GM12864 (cell line): ENCODE measurements around the gene PDE4D.

Source experiments
- DNase-seq: peaks from one replicate; pipeline ENCODE4 v3.0.0-alpha.2; 2011; ENCODE audit warnings: low read depth
- H3K4me3 ChIP-seq: 2 replicates; pipeline ENCODE4 v1.5.1; 2011; ENCODE audit warnings: mild to moderate bottlenecking, low read depth, low read length, control low read depth
- CTCF ChIP-seq: IDR thresholded peaks from 2 replicates; pipeline ENCODE4 v1.5.1; 2011; ENCODE audit warnings: low read depth, mild to moderate bottlenecking, moderate library complexity, low read length, control low read depth, inconsistent platforms; ENCODE audit errors: missing control alignments

The PDE4D gene

GRCh38 chr5:59257488-59258400, 635.8 kb downstream of the PDE4D start:
- no peak for DNase-seq
- no peak overlapping the region for H3K4me3 ChIP-seq
- TF ChIP-seq CTCF: no peak

GRCh38 chr5:59256331-59256730, 637.2 kb downstream of the PDE4D start:
- DNase-seq: no peak
- H3K4me3 ChIP-seq: no peak overlapping the region

GRCh38 chr5:59254055-59254687, 639.4 kb downstream of the PDE4D start:
- DNase-seq: no peak
- H3K4me3 ChIP-seq: no peak overlapping the region
- no peak for TF ChIP-seq CTCF

More at GRCh38 chr5:59256331-59256730, 637.2 kb downstream of the PDE4D start:
- TF ChIP-seq CTCF: no peak

GRCh38 chr5:59253625-59254024, 639.9 kb downstream of the PDE4D start:
- H3K4me3 ChIP-seq: no peak overlapping the region
- DNase-seq: no peak
- no peak for TF ChIP-seq CTCF

- TF ChIP-seq CTCF: no peak
- no peak for DNase-seq
- no peak overlapping the region for H3K4me3 ChIP-seq
These were observed 641.9 kb downstream of the PDE4D start for GRCh38 chr5:59251627-59252026.

GRCh38 chr5:59249726-59250125, 643.8 kb downstream of the PDE4D start:
- no peak overlapping the region for H3K4me3 ChIP-seq
- no peak for TF ChIP-seq CTCF

More at GRCh38 chr5:59249726-59250125, 643.8 kb downstream of the PDE4D start:
- DNase-seq: no peak
